ENCODE results near the gene DNAI4.

DNAI4 gene

DNA sequence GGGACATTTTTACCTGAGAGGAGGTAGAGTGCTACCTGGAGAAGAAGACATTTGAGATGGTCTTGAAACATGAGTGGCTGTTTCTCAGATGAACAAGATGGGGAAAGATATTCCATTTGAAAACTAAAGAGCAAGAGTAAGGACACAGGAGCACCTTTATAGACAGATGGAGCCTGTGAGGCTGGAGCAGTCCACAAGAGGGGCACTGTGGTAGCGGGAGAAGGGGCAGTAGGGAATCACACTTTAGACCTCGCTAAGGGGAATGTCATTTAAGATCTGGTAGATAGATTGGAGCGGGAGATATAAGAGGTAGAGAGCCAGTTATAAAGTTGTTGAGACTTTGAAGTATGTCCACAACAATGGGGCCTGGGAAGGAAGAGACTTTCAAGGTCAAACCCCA lies 149.0 kb downstream of the DNAI4 start:
- no peak overlapping the region for H3K27ac ChIP-seq (ENCODE audit: low read length)

DNA sequence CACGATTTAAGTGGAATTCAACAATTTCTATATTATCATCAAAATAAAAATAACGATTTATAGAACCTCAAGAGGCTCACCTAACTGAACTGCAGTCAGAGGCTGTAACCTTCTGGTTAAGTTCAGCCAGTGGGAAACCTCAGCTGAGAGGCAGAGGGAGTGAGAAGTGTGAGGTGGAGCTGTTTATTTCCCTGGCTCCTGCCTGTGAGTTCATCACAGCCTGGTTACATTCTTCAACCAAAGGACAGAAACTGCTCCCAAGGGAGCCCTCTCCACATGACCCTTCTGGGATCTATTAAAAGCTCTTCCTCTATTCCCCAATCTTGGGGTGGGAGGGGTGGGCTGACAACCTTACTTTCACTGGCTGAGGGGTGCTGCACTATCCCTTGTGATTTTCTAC lies 150.2 kb downstream of the DNAI4 start:
- Histone ChIP-seq H3K4me3 (ENCODE audit: low read length) (no peak overlapping the region), H3K9me3 (ENCODE audit: control insufficient read depth, low read depth, low read length) (no peaks in the 10 kb centered on the region), H3K4me1 (ENCODE audit: control insufficient read depth, low read depth, low read length) (no peaks in the 10 kb centered on the region), H3K9ac (ENCODE audit: low read length) (no peak overlapping the region), H3K27ac (ENCODE audit: low read length) (no peak overlapping the region), H3K36me3 (ENCODE audit: control insufficient read depth, low read depth, low read length) (no peaks in the 10 kb centered on the region), H3K27me3 (ENCODE audit: control insufficient read depth, insufficient read depth, low read length) (no peaks in the 10 kb centered on the region)

More for the DNA sequence above, 149.0 kb downstream of the DNAI4 start:
- no peaks in the 10 kb centered on the region for H3K4me1 ChIP-seq (ENCODE audit: control insufficient read depth, low read depth, low read length)
- no peak overlapping the region for H3K9ac ChIP-seq (ENCODE audit: low read length)
- no peaks in the 10 kb centered on the region for H3K9me3 ChIP-seq (ENCODE audit: control insufficient read depth, low read depth, low read length)
- no peak overlapping the region for H3K4me3 ChIP-seq (ENCODE audit: low read length)
- no peaks in the 10 kb centered on the region for H3K27me3 ChIP-seq (ENCODE audit: control insufficient read depth, insufficient read depth, low read length)
- H3K36me3 ChIP-seq (ENCODE audit: control insufficient read depth, low read depth, low read length) = no peaks in the 10 kb centered on the region

DNA sequence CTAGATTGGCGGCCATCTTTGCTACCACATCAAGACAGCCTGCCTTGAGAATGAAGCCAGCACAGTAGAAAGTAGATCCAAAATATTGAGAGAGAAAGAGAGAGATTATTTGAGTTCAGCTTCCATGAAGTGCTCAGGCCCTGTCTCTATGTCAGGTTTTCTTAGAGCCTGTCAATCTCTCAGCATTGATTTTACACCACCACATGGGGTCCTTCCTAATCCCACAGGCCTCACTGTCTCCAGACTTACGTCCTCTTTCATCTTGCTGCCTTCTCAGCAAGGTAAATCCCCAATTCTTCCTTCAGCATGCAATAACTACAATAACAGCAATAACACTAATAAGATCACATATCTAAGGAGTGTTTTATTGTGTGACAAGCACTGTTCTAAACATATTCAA lies 151.4 kb downstream of the DNAI4 start:
- Histone ChIP-seq H3K4me3 (ENCODE audit: low read length) (no peak overlapping the region), H3K27ac (ENCODE audit: low read length) (no peak overlapping the region)

DNA sequence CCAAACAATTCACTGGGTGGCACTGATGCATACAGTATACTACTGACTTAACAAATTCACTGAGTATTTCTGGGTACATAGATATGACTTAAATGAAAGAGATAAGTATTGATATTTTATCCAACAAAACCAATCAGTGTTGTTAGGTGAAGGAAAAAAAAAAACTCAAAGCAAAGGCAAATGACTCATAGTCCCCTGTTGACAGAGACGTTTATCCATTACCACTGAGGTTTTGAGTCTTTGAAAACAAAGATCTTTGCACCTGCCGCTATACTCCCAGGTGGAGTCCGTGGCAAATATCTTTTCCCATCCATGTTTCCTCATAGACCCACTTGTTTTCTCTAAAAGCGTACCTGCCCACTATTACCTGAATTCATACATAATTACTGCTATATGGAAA lies 154.0 kb downstream of the DNAI4 start:
- Histone ChIP-seq H3K9ac (ENCODE audit: low read length) (no peak overlapping the region), H3K27ac (ENCODE audit: low read length) (no peak overlapping the region), H3K4me1 (ENCODE audit: control insufficient read depth, low read depth, low read length) (no peaks in the 10 kb centered on the region), H3K27me3 (ENCODE audit: control insufficient read depth, insufficient read depth, low read length) (no peaks in the 10 kb centered on the region), H3K9me3 (ENCODE audit: control insufficient read depth, low read depth, low read length) (no peaks in the 10 kb centered on the region), H3K4me3 (ENCODE audit: low read length) (no peak overlapping the region), H3K36me3 (ENCODE audit: control insufficient read depth, low read depth, low read length) (no peaks in the 10 kb centered on the region)

More for the DNA sequence above, 151.4 kb downstream of the DNAI4 start:
- no peaks in the 10 kb centered on the region for H3K36me3 ChIP-seq (ENCODE audit: control insufficient read depth, low read depth, low read length)
- H3K4me1 ChIP-seq (ENCODE audit: control insufficient read depth, low read depth, low read length) = no peaks in the 10 kb centered on the region
- no peak overlapping the region for H3K9ac ChIP-seq (ENCODE audit: low read length)
- H3K9me3 ChIP-seq (ENCODE audit: control insufficient read depth, low read depth, low read length) = no peaks in the 10 kb centered on the region
- no peaks in the 10 kb centered on the region for H3K27me3 ChIP-seq (ENCODE audit: control insufficient read depth, insufficient read depth, low read length)

DNA sequence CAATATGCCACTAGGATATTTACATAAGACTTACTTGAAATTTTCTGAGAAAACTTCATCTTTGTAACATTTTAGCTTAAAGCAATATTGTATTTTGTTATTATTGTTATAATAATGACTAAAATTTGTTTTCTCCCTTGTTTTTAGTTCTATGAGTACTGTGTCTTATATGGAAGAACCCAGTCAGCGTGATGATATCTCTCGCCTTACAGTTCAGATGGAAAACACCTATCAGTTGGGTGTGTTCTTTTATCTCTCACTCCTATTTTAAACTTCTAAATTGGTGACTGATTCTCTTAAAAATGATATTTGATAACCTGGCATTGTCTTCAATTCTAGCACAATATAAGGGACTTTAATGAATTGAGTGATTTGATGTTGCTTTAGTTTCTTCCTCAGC lies 154.4 kb downstream of the DNAI4 start:
- no peak overlapping the region for H3K27ac ChIP-seq (ENCODE audit: low read length)
- H3K9me3 ChIP-seq (ENCODE audit: control insufficient read depth, low read depth, low read length) = no peaks in the 10 kb centered on the region
- no peaks in the 10 kb centered on the region for H3K36me3 ChIP-seq (ENCODE audit: control insufficient read depth, low read depth, low read length)
- H3K9ac ChIP-seq (ENCODE audit: low read length) = no peak overlapping the region
- no peaks in the 10 kb centered on the region for H3K27me3 ChIP-seq (ENCODE audit: control insufficient read depth, insufficient read depth, low read length)
- H3K4me3 ChIP-seq (ENCODE audit: low read length) = no peak overlapping the region
- no peaks in the 10 kb centered on the region for H3K4me1 ChIP-seq (ENCODE audit: control insufficient read depth, low read depth, low read length)

DNA sequence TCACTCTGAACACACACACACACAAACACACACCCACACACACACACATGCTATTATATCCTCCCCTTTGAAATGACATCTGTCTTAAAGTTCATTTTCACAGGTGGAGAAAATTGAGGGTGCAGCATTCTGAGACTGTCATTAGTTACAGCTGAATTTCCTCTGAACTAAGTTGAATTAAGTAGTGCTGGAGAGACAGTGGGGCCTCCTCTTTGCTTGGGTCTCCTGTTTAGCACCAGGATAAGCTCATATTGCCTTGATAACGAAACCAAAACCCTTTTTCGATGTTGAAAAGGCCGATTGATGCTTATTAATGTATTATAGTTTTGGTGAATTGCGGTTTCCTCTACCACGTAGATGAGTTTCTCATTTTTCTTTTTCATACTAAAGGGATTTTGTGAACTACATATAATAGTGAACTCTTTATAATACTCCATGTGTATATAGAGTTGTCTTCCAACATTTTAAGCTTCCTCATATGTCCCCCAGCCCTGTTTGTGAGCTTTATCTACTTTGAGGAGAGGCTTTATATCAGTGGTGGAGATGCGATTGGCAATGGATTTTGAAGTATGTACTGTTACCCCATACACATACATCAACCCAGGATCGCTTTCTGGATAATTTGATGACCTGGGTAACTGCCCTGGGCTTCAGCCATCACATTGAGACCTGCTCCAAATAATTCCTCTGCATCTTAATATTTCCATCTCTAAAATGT lies 155.0 kb downstream of the DNAI4 start:
- Histone ChIP-seq H3K4me3 (ENCODE audit: low read length) (no peak overlapping the region), H3K27me3 (ENCODE audit: control insufficient read depth, insufficient read depth, low read length) (no peaks in the 10 kb centered on the region), H3K36me3 (ENCODE audit: control insufficient read depth, low read depth, low read length) (no peaks in the 10 kb centered on the region), H3K9ac (ENCODE audit: low read length) (no peak overlapping the region), H3K9me3 (ENCODE audit: control insufficient read depth, low read depth, low read length) (no peaks in the 10 kb centered on the region), H3K27ac (ENCODE audit: low read length) (no peak overlapping the region), H3K4me1 (ENCODE audit: control insufficient read depth, low read depth, low read length) (no peaks in the 10 kb centered on the region)

DNA sequence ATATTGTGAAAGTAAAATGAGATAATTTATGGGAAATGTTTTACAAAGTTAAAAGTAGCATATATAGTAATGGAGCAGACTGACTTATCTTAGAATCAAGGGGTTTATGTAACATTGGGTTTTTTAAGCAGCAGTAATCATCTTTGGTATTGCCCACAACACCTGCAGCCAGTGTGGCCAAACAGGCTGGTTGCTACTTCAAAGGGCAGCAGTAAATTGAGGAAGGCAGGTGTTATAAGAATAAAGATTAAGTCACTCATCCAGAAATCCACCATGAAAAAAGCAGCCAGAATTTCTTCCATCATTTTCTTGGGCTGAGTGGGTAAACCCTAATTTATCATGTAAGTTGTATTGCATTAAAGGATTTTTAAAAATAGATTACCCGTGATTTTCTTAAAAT lies 155.7 kb downstream of the DNAI4 start:
- H3K36me3 ChIP-seq (ENCODE audit: control insufficient read depth, low read depth, low read length) = no peaks in the 10 kb centered on the region
- no peaks in the 10 kb centered on the region for H3K9me3 ChIP-seq (ENCODE audit: control insufficient read depth, low read depth, low read length)
- H3K27ac ChIP-seq (ENCODE audit: low read length) = no peak overlapping the region
- H3K4me3 ChIP-seq (ENCODE audit: low read length) = no peak overlapping the region
- H3K4me1 ChIP-seq (ENCODE audit: control insufficient read depth, low read depth, low read length) = no peaks in the 10 kb centered on the region
- no peak overlapping the region for H3K9ac ChIP-seq (ENCODE audit: low read length)
- H3K27me3 ChIP-seq (ENCODE audit: control insufficient read depth, insufficient read depth, low read length) = no peaks in the 10 kb centered on the region

DNA sequence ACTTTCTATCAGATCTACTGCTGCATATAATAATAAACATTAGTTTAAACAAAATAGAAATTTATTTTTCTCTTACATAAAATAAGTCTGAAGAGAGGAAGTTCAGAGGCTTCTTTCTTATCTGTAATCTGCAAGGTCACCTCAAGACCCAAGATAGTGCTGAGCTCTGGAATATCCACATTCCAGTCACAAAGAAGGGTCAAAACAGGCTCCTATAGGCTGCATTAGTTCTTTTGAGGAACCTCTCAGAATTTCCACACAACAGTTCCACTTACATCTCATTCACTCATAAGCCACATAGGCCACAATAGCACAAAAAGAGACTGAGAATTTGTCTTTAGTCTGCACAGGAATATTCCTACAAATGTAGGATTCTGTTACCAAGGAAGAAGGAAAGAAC lies 157.0 kb downstream of the DNAI4 start:
- Histone ChIP-seq H3K4me3 (ENCODE audit: low read length) (no peak overlapping the region), H3K9ac (ENCODE audit: low read length) (no peak overlapping the region), H3K9me3 (ENCODE audit: control insufficient read depth, low read depth, low read length) (no peaks in the 10 kb centered on the region), H3K27me3 (ENCODE audit: control insufficient read depth, insufficient read depth, low read length) (no peaks in the 10 kb centered on the region), H3K36me3 (ENCODE audit: control insufficient read depth, low read depth, low read length) (no peaks in the 10 kb centered on the region), H3K4me1 (ENCODE audit: control insufficient read depth, low read depth, low read length) (no peaks in the 10 kb centered on the region), H3K27ac (ENCODE audit: low read length) (no peak overlapping the region)

DNA sequence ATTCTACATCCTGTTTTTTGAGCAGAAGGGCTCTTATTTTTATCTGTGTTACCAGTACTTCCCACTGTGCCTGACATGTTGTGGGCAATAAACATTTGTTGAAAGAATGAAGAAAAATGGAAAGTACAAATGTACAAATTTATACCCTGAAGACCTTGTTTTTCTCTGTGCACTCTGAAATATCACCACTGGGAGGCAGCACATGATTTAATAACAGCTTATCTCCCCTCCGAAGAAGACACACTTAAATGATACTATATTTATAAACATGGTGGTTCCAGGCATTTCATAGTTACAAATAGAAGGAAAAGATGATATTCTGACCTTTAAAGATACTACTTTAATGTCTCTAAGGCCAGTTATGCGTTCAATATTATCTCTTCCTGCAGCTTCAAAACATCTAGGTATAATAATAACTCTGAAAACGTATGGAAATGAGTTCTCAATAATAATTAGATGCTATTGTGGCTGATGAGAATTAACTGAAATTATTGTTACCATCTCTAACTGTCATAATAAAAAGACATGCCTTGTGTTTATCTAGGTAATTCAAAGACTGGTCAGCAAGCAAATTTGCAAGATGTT lies 159.6 kb downstream of the DNAI4 start:
- Histone ChIP-seq H3K4me1 (ENCODE audit: control insufficient read depth, low read depth, low read length) (no peaks in the 10 kb centered on the region), H3K27me3 (ENCODE audit: control insufficient read depth, insufficient read depth, low read length) (no peaks in the 10 kb centered on the region), H3K27ac (ENCODE audit: low read length) (no peak overlapping the region), H3K9ac (ENCODE audit: low read length) (no peak overlapping the region), H3K4me3 (ENCODE audit: low read length) (no peak overlapping the region), H3K9me3 (ENCODE audit: control insufficient read depth, low read depth, low read length) (no peaks in the 10 kb centered on the region), H3K36me3 (ENCODE audit: control insufficient read depth, low read depth, low read length) (no peaks in the 10 kb centered on the region)
